Measurements from ENCODE around the gene FGD5. TPM values are rescaled to one million over a fixed set of nuclear protein-coding genes. Genes with fewer than 3 reads are reported as not detected.
"Not testable (repeated sequence)": the region's sequence is repeated elsewhere in the genome, so short reads cannot be mapped to it uniquely, and the experiment has no call there.

Gene FGD5
- total and polyA plus RNA-seq, 9 of the 15 experiments (the other 6 are each of a cell fraction or from before 2014, with no cell fraction given) = 0.18 TPM; not detected in 8

GRCh38 chr3:14809611-14810010, 9.2 kb upstream of the FGD5 start:
- H3K36me3 ChIP-seq (ENCODE audit: control insufficient read depth, insufficient read depth, low read length); H3K9ac ChIP-seq (ENCODE audit: insufficient read depth in 1 of 2, low read depth in 2 of 2, low read length in 2 of 2): not testable (repeated sequence)
- 2% methylated on average over 8 of the region's 9 CpGs for WGBS (ENCODE audit: insufficient coverage, low coverage, missing lambda C conversion rate)

GRCh38 chr3:14810070-14810791, 8.5 kb upstream of the FGD5 start:
- H4K20me1 ChIP-seq (replicated peaks; ENCODE audit: control insufficient read depth, insufficient read depth, low read length) = peaks cover 10% of the 10 kb centered on the region; the same call in 1 of the 2 replicates
- ChIA-PET CTCF (ENCODE audit: low intra/inter-chr PET ratio) (no interaction called here), POLR2A (no interaction called here)
- H3K36me3 ChIP-seq (ENCODE audit: control insufficient read depth, insufficient read depth, low read length) = no peaks in the 10 kb centered on the region
- H3K4me1 ChIP-seq (replicated peaks in 1 of 2; ENCODE audit: control insufficient read depth in 2 of 2, insufficient read depth in 2 of 2, low read length in 2 of 2) = peaks cover 0 to 12% of the 10 kb centered on the region in 2 experiments; a peak in 3 of 5 replicates
- TF ChIP-seq KDM5B (IDR thresholded peaks at IDR 0.05; ENCODE audit: insufficient replicate concordance, low read depth, low read length) (no peak), HDAC6 (IDR thresholded peaks at IDR 0.05; ENCODE audit: low read depth, low read length) (no peak), ZNF695 (CRISPR knock-in tag; IDR thresholded peaks at IDR 0.05) (no peak), CEBPG (CRISPR knock-in tag; IDR thresholded peaks at IDR 0.05) (no peak), CEBPG (tag; conservative IDR thresholded peaks at IDR 0.05 in 1 of 2, IDR thresholded peaks at IDR 0.05 in 1 of 2) (no peak), ZNF75A (CRISPR knock-in tag; IDR thresholded peaks at IDR 0.05) (no peak), SRSF3 (IDR thresholded peaks at IDR 0.05; ENCODE audit: insufficient read depth, low read length) (no peak), PBX2 (CRISPR knock-in tag; IDR thresholded peaks at IDR 0.05; ENCODE audit: low read depth) (no peak), PBX2 (tag; conservative IDR thresholded peaks at IDR 0.05; ENCODE audit: low read depth) (no peak), MAX (CRISPR knock-in tag; IDR thresholded peaks at IDR 0.05) (no peak), FOSL1 (tag; conservative IDR thresholded peaks at IDR 0.05) (no peak)
- in situ Hi-C loops (cut with MboI) = no loop called here
- H3K4me3 ChIP-seq = no peak overlapping the region
- no peaks in the 10 kb centered on the region for H3K79me2 ChIP-seq (ENCODE audit: control insufficient read depth, insufficient read depth, low read length)
- no peak overlapping the region for H3K4me2 ChIP-seq (ENCODE audit: insufficient read depth, low read length)
- BruUV-seq (replicated peaks) = no TSS peak
- no peak for ATAC-seq
- H3K9me1 ChIP-seq (ENCODE audit: control insufficient read depth, insufficient read depth, low read length) = no peaks in the 10 kb centered on the region
- intact Hi-C loops (cut with micrococcal nuclease) = no loop called here
- FAIRE-seq = no peak
- H3K27ac ChIP-seq (ENCODE audit: extremely low read depth, low read depth, low read length) = no peak overlapping the region
- H2AFZ ChIP-seq (ENCODE audit: low read depth, low read length) = no peak overlapping the region
- DNase-seq (ENCODE audit: extremely low read depth in 1 of 4, low spot score in 3 of 4) = peak in 2 of 4 experiments; percentile 45
- WGBS (ENCODE audit: insufficient coverage, low coverage, missing lambda C conversion rate) = 14% methylated on average over 34 of the region's 85 CpGs
- no peaks in the 10 kb centered on the region for H3K9me3 ChIP-seq (replicated peaks; ENCODE audit: control insufficient read depth, insufficient read depth, low read depth, low read length)
- H3K27me3 ChIP-seq (ENCODE audit: control insufficient read depth in 2 of 2, insufficient read depth in 2 of 2, low read length in 2 of 2) = peaks cover 38 to 81% of the 10 kb centered on the region in 2 experiments; a peak in 4 of 5 replicates
- no peak overlapping the region for H3K9ac ChIP-seq (ENCODE audit: insufficient read depth in 1 of 2, low read depth in 2 of 2, low read length in 2 of 2)

More at GRCh38 chr3:14809611-14810010, 9.2 kb upstream of the FGD5 start:
- POLR2A ChIA-PET; intact Hi-C loops (cut with micrococcal nuclease); H3K9me1 ChIP-seq (ENCODE audit: control insufficient read depth, insufficient read depth, low read length); in situ Hi-C loops (cut with MboI); H3K4me3 ChIP-seq; H3K79me2 ChIP-seq (ENCODE audit: control insufficient read depth, insufficient read depth, low read length); H3K27ac ChIP-seq (ENCODE audit: extremely low read depth, low read depth, low read length); CTCF ChIA-PET (ENCODE audit: low intra/inter-chr PET ratio); FAIRE-seq; H3K9me3 ChIP-seq (replicated peaks; ENCODE audit: control insufficient read depth, insufficient read depth, low read depth, low read length); H4K20me1 ChIP-seq (replicated peaks; ENCODE audit: control insufficient read depth, insufficient read depth, low read length); H3K4me2 ChIP-seq (ENCODE audit: insufficient read depth, low read length); DNase-seq (ENCODE audit: extremely low read depth in 1 of 4, low spot score in 3 of 4); H2AFZ ChIP-seq (ENCODE audit: low read depth, low read length); ATAC-seq; BruUV-seq (replicated peaks): not testable (repeated sequence)
- peak; percentile 56 for TF ChIP-seq ZFP36 (IDR thresholded peaks at IDR 0.05; ENCODE audit: low read depth, low read length, partially characterized antibody)
- H3K27me3 ChIP-seq (ENCODE audit: control insufficient read depth in 2 of 2, insufficient read depth in 2 of 2, low read length in 2 of 2) = peaks cover 39 to 81% of the 10 kb centered on the region in 2 experiments; a peak in 4 of 5 replicates
- H3K4me1 ChIP-seq (replicated peaks in 1 of 2; ENCODE audit: control insufficient read depth in 2 of 2, insufficient read depth in 2 of 2, low read length in 2 of 2) = peaks cover 0 to 12% of the 10 kb centered on the region in 2 experiments; a peak in 3 of 5 replicates

Data from K562 (cell line).